HepG2 (cell line): ENCODE data around the gene NR1H3. TPM values are rescaled to one million over a fixed set of nuclear protein-coding genes. Genes with fewer than 3 reads are reported as not detected.

ENCODE experiments used
- ATAC-seq: fragments of 200-7000 bp; cut with Tn5 transposase; 3 replicates; pipeline ENCODE4 v1.9.1; 2020; ENCODE audit warnings: mild to moderate bottlenecking, moderate library complexity
- BruUV-seq: library from RNA; stranded (reverse); fragments of 400-500 nt; replicated peaks from 2 replicates; lab custom pipeline; 2021; lab: Mats Ljungman, UMichigan
- CTCF ChIA-PET: fragments of 300-600 bp; formaldehyde crosslinking; extraction: SDS; loops from one replicate; lab custom pipeline; 2021; ENCODE audit warnings: low total read pairs, inconsistent platforms, low intra/inter-chr PET ratio; lab: Yijun Ruan, JAX
- POLR2A ChIA-PET: fragments of 350-600 bp; sonication (Branson Sonifier 250); formaldehyde crosslinking; loops from one replicate; lab custom pipeline; 2020; ENCODE audit warnings: antibody characterized with exemption, inconsistent platforms; lab: Yijun Ruan, JAX
- DNase-seq: peaks from one replicate; pipeline ENCODE4 v3.0.0-alpha.2; 2015; ENCODE audit warnings: low spot score
- FAIRE-seq: peaks from 3 replicates; lab custom pipeline; 2011; peaks lifted over from hg19 to GRCh38; lab: Jason Lieb, UNC
- H2AFZ ChIP-seq: one replicate; pipeline ENCODE4 v1.6.1; 2011; ENCODE audit warnings: low read length, inconsistent platforms
- H3K27ac ChIP-seq: fragments of 300-600 bp; 3 replicates; pipeline ENCODE4 v1.8.0; 2011; ENCODE audit warnings: mixed run types, mild to moderate bottlenecking, mixed read lengths, low read length, inconsistent platforms; ENCODE audit not compliant: insufficient read depth; ENCODE audit errors: extremely low read length
- H3K27me3 ChIP-seq, 2 experiments: fragments of 200-600 bp in 1 of 2; 2 replicates in 1 of 2; 3 replicates in 1 of 2; pipeline versions ENCODE4 v1.6.0 to v1.8.0; 2011; ENCODE audit warnings: low read length in 2 of 2, mild to moderate bottlenecking in 2 of 2, moderate library complexity in 2 of 2, inconsistent platforms in 1 of 2; ENCODE audit not compliant: insufficient read depth in 2 of 2, control insufficient read depth in 1 of 2
- H3K36me3 ChIP-seq, 2 experiments: fragments of 200-600 bp in 1 of 2; replicated peaks in 1 of 2; 2 replicates in 1 of 2; 3 replicates in 1 of 2; pipeline versions ENCODE4 v1.5.1 to v1.8.0; 2011; ENCODE audit warnings: low read length in 2 of 2, inconsistent platforms in 1 of 2; ENCODE audit not compliant: insufficient read depth in 2 of 2, control insufficient read depth in 1 of 2
- H3K4me1 ChIP-seq: 2 replicates; pipeline ENCODE4 v1.5.1; 2012; ENCODE audit warnings: low read length, inconsistent platforms; ENCODE audit not compliant: insufficient read depth
- H3K4me2 ChIP-seq: 2 replicates; pipeline ENCODE4 v1.6.0; 2011; ENCODE audit warnings: low read depth, low read length, inconsistent platforms
- H3K4me3 ChIP-seq, 3 experiments: fragments of 200-600 bp in 1 of 3; sonication (generic), shearing (Covaris generic) in 1 of 3; replicated peaks in 1 of 3; 2 replicates each; pipeline ENCODE4 v1.5.1; 2011 to 2016; ENCODE audit warnings: low read length in 3 of 3, inconsistent platforms in 2 of 3, low read depth in 2 of 3, mild to moderate bottlenecking in 2 of 3, control low read depth in 1 of 3, mixed read lengths in 1 of 3; ENCODE audit not compliant: insufficient read depth in 1 of 3
- H3K79me2 ChIP-seq: one replicate; pipeline ENCODE4 v1.6.1; 2011; ENCODE audit warnings: low read length, inconsistent platforms; ENCODE audit not compliant: insufficient read depth
- H3K9ac ChIP-seq: 2 replicates; pipeline ENCODE4 v1.6.0; 2011; ENCODE audit warnings: mild to moderate bottlenecking, low read depth, low read length, inconsistent platforms; ENCODE audit not compliant: insufficient read depth
- H3K9me3 ChIP-seq: 2 replicates; pipeline ENCODE4 v1.5.1; 2012; ENCODE audit warnings: mild to moderate bottlenecking, low read length
- H4K20me1 ChIP-seq: 2 replicates; pipeline ENCODE4 v1.6.0; 2011; ENCODE audit warnings: inconsistent platforms, mild to moderate bottlenecking, low read length, moderate library complexity; ENCODE audit not compliant: insufficient read depth
- AGO2 ChIP-seq: fragments of 200-400 bp; formaldehyde crosslinking; optimal IDR thresholded peaks from 2 replicates; pipeline ENCODE3; 2017; ENCODE audit warnings: mild to moderate bottlenecking, low read depth, low read length, moderate library complexity
- GATAD1 ChIP-seq: IDR thresholded peaks from 2 replicates; pipeline ENCODE4 v1.6.1; 2016; ENCODE audit warnings: missing genetic modification reagents, missing compliant biosample characterization
- NR2F2 ChIP-seq: IDR thresholded peaks from 2 replicates; pipeline ENCODE4 v1.6.1; 2012; ENCODE audit warnings: low read depth, inconsistent platforms, borderline replicate concordance
- RBFOX2 ChIP-seq: fragments of 200-400 bp; formaldehyde crosslinking; IDR thresholded peaks from 2 replicates; pipeline ENCODE4 v1.6.1; 2017; ENCODE audit warnings: low read depth, mild to moderate bottlenecking, low read length
- SIX1 ChIP-seq: sonication (generic); formaldehyde crosslinking; IDR thresholded peaks from 2 replicates; pipeline ENCODE4 v1.4.0; 2020; ENCODE audit warnings: missing genetic modification reagents, borderline replicate concordance
- ZNF263 ChIP-seq: sonication (generic); formaldehyde crosslinking; IDR thresholded peaks from 2 replicates; pipeline ENCODE4 v1.4.0; 2020; ENCODE audit warnings: missing genetic modification reagents
- ZNF329 ChIP-seq: sonication (generic); formaldehyde crosslinking; IDR thresholded peaks from 2 replicates; pipeline ENCODE4 v1.9.0; 2021; ENCODE audit warnings: low read depth, mild to moderate bottlenecking, missing genetic modification reagents
- WGBS: methylation state at CpG from one replicate; pipeline ENCODE4 v1.1.6; 2017; ENCODE audit warnings: low lambda C conversion rate; 5-methylcytosine and 5-hydroxymethylcytosine counted together
- in situ Hi-C: cut with HindIII; loops from 2 replicates; pipeline ENCODE4 v1.10.0; 2017; ENCODE audit warnings: low pct_unique_long_range_greater_than_20kb; ENCODE audit not compliant: extremely low pct_ligation_motif_present
- intact Hi-C: fragments of 100-400 bp; cut with micrococcal nuclease; formaldehyde crosslinking; loops from one replicate; pipeline ENCODE4 v1.10.0; 2022; ENCODE audit not compliant: unreplicated experiment
- polyA plus RNA-seq, 8 experiments: library from polyadenylated mRNA; depleted of rRNA in 3 of 8; stranded (reverse) in 7 of 8; unstranded in 1 of 8; fragments of >200 nt; fragmentation: Illumina TruSeq in 4 of 8; extraction: Trizol in 4 of 8; gene quantifications; 2 replicates each; pipeline versions ENCODE4 v1.2.1 to v1.2.3, GENCODE V29; 2011 to 2016; ENCODE audit warnings: low read depth in 4 of 8, missing spikeins in 1 of 8, mixed read lengths in 1 of 8; ENCODE audit not compliant: insufficient read depth in 1 of 8
- total RNA-seq, 5 experiments: library from RNA; depleted of rRNA; stranded (reverse); fragments of >200 nt; fragmentation: Illumina TruSeq; extraction: Trizol; gene quantifications; 2 replicates each; pipeline ENCODE4 v1.2.3, GENCODE V29; 2016; ENCODE audit warnings: low read depth in 1 of 5
- TF ChIP-seq, protein P1 (sequence below): IDR thresholded peaks from 2 replicates; pipeline ENCODE4 v1.6.1; 2016; ENCODE audit warnings: missing genetic modification reagents, missing compliant biosample characterization

Gene NR1H3
- total and polyA plus RNA-seq, 2 of the 13 experiments (the other 11 are each of a cell fraction or from before 2014, with no cell fraction given) = 41.8 to 102 TPM

DNA sequence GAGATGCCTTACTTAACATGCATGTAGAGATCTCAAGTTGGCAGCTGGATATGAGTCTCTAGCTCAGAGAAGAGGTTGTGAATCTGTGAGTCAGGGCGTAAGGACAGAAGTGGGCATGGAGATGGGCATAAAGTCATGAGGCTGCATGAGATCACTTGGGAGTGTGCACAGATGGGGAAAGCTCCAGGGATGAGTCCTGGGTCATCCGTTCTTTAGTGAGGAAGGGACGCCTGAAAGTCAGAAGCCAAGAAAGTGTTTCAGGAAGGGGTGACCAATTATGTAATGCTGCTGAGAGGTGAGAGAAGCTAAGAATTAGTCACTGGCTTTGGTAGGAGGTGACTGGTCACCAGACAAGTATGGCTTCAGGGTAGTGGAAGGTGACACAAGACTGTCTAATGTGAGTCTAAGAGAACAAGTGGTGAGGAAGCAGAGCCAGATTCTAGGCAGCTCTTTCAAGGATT lies 15.9 kb upstream of the NR1H3 start (continued):
- TF ChIP-seq, protein P1, sequence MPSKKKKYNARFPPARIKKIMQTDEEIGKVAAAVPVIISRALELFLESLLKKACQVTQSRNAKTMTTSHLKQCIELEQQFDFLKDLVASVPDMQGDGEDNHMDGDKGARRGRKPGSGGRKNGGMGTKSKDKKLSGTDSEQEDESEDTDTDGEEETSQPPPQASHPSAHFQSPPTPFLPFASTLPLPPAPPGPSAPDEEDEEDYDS (CRISPR knock-in tag) = no peak
- TF ChIP-seq ZNF263 (no peak), NR2F2 (no peak)

DNA sequence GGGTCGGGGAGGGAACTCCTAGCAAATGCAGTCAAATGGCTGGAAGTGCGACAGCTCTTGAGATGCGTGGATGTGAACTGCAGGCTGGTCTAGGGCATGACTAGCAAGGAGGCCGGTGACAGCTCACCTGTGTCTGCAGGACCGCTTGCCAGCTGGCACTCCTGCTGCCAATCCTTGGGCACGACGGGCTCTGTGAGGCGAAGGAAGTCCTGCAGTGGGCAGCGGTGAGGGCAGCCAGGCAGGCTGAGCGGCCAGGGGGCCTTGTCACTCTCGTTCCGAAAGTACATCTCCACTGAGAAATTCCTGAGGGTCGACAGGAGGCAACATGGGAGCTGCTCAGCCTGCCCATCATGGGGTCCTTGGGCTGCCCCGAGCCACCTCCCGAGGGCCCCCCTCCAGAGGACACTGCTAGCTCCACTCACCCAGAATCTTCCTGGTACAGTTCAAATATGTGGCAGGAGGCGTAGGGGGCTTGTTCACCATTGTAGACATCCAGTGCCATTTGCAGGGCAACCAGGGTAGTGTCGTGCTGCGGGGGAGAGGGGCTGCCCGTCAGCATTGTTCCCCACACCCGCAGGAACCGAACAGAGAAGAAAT lies 15.1 kb upstream of the NR1H3 start:
- Histone ChIP-seq H3K9me3 (no peaks in the 10 kb centered on the region), H3K4me2 (no peak overlapping the region), H3K9ac (no peak overlapping the region), H3K27me3 (no peaks in the 10 kb centered on the region), H3K36me3 (peaks cover 22 to 49% of the 10 kb centered on the region in 2 experiments; a peak in 4 of 5 replicates), H3K4me3 (no peak overlapping the region), H3K27ac (no peak overlapping the region), H4K20me1 (no peaks in the 10 kb centered on the region), H3K79me2 (peaks cover 4% of the 10 kb centered on the region), H2AFZ (no peak overlapping the region), H3K4me1 (peaks cover 35% of the 10 kb centered on the region)
- ATAC-seq = peak; percentile 3; the same call in 1 of the 3 replicates
- BruUV-seq = no TSS peak
- no peak for FAIRE-seq
- 96% methylated on average over 11 of the region's 21 CpGs for WGBS
- in situ Hi-C loops = no loop called here
- CTCF ChIA-PET = interaction anchor here (0.7 kb wide), 1 partner anchor 17 kb away, joined by 3 read pairs; no protein-coding TSS in a partner anchor
- POLR2A ChIA-PET = interaction anchor here (1.3 to 2.8 kb wide), 4 partner anchors 17 to 65 kb away, joined by 3 to 8 read pairs (median 6); partner anchors contain the start of gene DDB2
- DNase-seq = no peak
- intact Hi-C loops = no loop called here
- TF ChIP-seq ZNF329 (CRISPR knock-in tag) = no peak
- TF ChIP-seq RBFOX2 = peak; percentile 59; the same call in 1 of the 2 replicates
- TF ChIP-seq AGO2 = peak; percentile 94
- no peak for TF ChIP-seq SIX1 (CRISPR knock-in tag)
- no peak for TF ChIP-seq GATAD1 (CRISPR knock-in tag)
